ENCODE data around the gene FOXP4. TPM values are rescaled to one million over a fixed set of nuclear protein-coding genes. Genes with fewer than 3 reads are reported as not detected.

Gene FOXP4
- polyA plus RNA-seq, 2 of the 4 experiments (the other 2 are of a cell fraction) = 2.6 to 14.2 TPM

- H3K9me3 ChIP-seq = no peaks in the 10 kb centered on the region
- 70% methylated on average over 5 of the region's 10 CpGs for WGBS (ENCODE audit: missing lambda C conversion rate)
- DNase-seq (ENCODE audit: low read depth in 1 of 2, low spot score in 1 of 2) = no peak
- H3K4me3 ChIP-seq = no peak overlapping the region
- H3K4me2 ChIP-seq = no peak overlapping the region
- CTCF ChIA-PET = interaction anchor here (0.7 to 1.6 kb wide), 4 partner anchors 9 to 47 kb away, joined by 3 to 5 read pairs (median 3); no protein-coding TSS in a partner anchor
- POLR2A ChIA-PET = no interaction called here
- no peaks in the 10 kb centered on the region; the same call in 2 of the 3 replicates for H3K4me1 ChIP-seq
- H3K27ac ChIP-seq = no peak overlapping the region
- TF ChIP-seq PBX3 (IDR thresholded peaks at IDR 0.05) = no peak
- FAIRE-seq = no peak
- no peak for ATAC-seq
Measured at GRCh38 chr6:41649596-41649995, 103.4 kb downstream of the FOXP4 start.

- H3K4me2 ChIP-seq = no peak overlapping the region
- H3K27ac ChIP-seq = no peak overlapping the region
- H3K4me3 ChIP-seq = no peak overlapping the region
- H3K4me1 ChIP-seq = no peaks in the 10 kb centered on the region; the same call in 2 of the 3 replicates
- H3K9me3 ChIP-seq = no peaks in the 10 kb centered on the region
- POLR2A ChIA-PET = no interaction called here
- ATAC-seq = no peak
- no peak for FAIRE-seq
- DNase-seq (ENCODE audit: low read depth in 1 of 2, low spot score in 1 of 2) = no peak
- 100% methylated on average over 2 of the region's 2 CpGs for WGBS (ENCODE audit: missing lambda C conversion rate)
- TF ChIP-seq USF2 (IDR thresholded peaks at IDR 0.05) = no peak
- TF ChIP-seq HMGXB4 (CRISPR knock-in tag; IDR thresholded peaks at IDR 0.05; ENCODE audit: borderline replicate concordance) = no peak
- TF ChIP-seq RFX5 (IDR thresholded peaks at IDR 0.05) = no peak
- no peak for TF ChIP-seq EP300 (IDR thresholded peaks at IDR 0.05)
- no peak for TF ChIP-seq HDAC2 (IDR thresholded peaks at IDR 0.05)
- no peak for TF ChIP-seq CTCF (IDR thresholded peaks at IDR 0.05)
- no peak for TF ChIP-seq MAFK (IDR thresholded peaks at IDR 0.05; ENCODE audit: partially characterized antibody)
- no peak for TF ChIP-seq HOXA7 (CRISPR knock-in tag; IDR thresholded peaks at IDR 0.05)
- no peak for TF ChIP-seq SMC3 (IDR thresholded peaks at IDR 0.05)
- no peak for TF ChIP-seq TP53 (CRISPR knock-in tag; IDR thresholded peaks at IDR 0.05)
- no peak for TF ChIP-seq ZNF302 (CRISPR knock-in tag; IDR thresholded peaks at IDR 0.05)
- no peak for TF ChIP-seq PHF8 (IDR thresholded peaks at IDR 0.05; ENCODE audit: borderline replicate concordance, low read depth)
- TF ChIP-seq RAD21 (conservative IDR thresholded peaks at IDR 0.05 in 1 of 2, IDR thresholded peaks at IDR 0.05 in 1 of 2) = no peak
- CTCF ChIA-PET = interaction anchor here (1.8 to 3.3 kb wide), 2 partner anchors 34 to 282 kb away, joined by 9 to 12 read pairs; no protein-coding TSS in a partner anchor
Measured at GRCh38 chr6:41650120-41650519, 103.9 kb downstream of the FOXP4 start.

- no peak overlapping the region for H3K27ac ChIP-seq
- H3K4me3 ChIP-seq = no peak overlapping the region
- no peak overlapping the region for H3K4me2 ChIP-seq
- CTCF ChIA-PET = interaction anchor here (1.1 to 3.3 kb wide), 3 partner anchors 9 to 283 kb away, joined by 3 to 12 read pairs (median 9); no protein-coding TSS in a partner anchor
- WGBS (ENCODE audit: missing lambda C conversion rate) = 72% methylated on average over 7 of the region's 11 CpGs
- H3K4me1 ChIP-seq = no peaks in the 10 kb centered on the region; the same call in 2 of the 3 replicates
- ATAC-seq (peak; percentile 36 to 39; a peak in 2 of 6 replicates), FAIRE-seq (no peak), DNase-seq (ENCODE audit: low read depth in 1 of 2, low spot score in 1 of 2) (no peak)
- POLR2A ChIA-PET = no interaction called here
- H3K9me3 ChIP-seq = no peaks in the 10 kb centered on the region
- no peak for TF ChIP-seq GATA3 (IDR thresholded peaks at IDR 0.05; ENCODE audit: borderline replicate concordance)
- TF ChIP-seq MYC (IDR thresholded peaks at IDR 0.05; ENCODE audit: borderline replicate concordance, low read length) = no peak
- TF ChIP-seq USF2 (IDR thresholded peaks at IDR 0.05) = no peak
- no peak for TF ChIP-seq SMC3 (IDR thresholded peaks at IDR 0.05)
- no peak for TF ChIP-seq ESRRA (IDR thresholded peaks at IDR 0.05; ENCODE audit: borderline replicate concordance, low read length)
- no peak for TF ChIP-seq ELK1 (IDR thresholded peaks at IDR 0.05; ENCODE audit: low read depth, low read length)
- TF ChIP-seq KDM1A (IDR thresholded peaks at IDR 0.05; ENCODE audit: low read depth) = no peak
- TF ChIP-seq FOSB (CRISPR knock-in tag; IDR thresholded peaks at IDR 0.05) = no peak
- TF ChIP-seq RCOR1 (IDR thresholded peaks at IDR 0.05; ENCODE audit: low read depth, low read length) = no peak
- TF ChIP-seq RFX5 (IDR thresholded peaks at IDR 0.05) = no peak
- no peak for TF ChIP-seq BCL3 (IDR thresholded peaks at IDR 0.05)
- TF ChIP-seq CEBPB (IDR thresholded peaks at IDR 0.05) = no peak
Measured at GRCh38 chr6:41651246-41651961, 105.2 kb downstream of the FOXP4 start.

Data from A549 (cell line).